HepG2 (cell line): ENCODE data around the gene UCHL3. TPM values are rescaled to one million over a fixed set of nuclear protein-coding genes. Genes with fewer than 3 reads are reported as not detected.

Experiments used
- ATAC-seq: fragments of 200-7000 bp; cut with Tn5 transposase; 3 replicates; pipeline ENCODE4 v1.9.1; 2020; ENCODE audit warnings: mild to moderate bottlenecking, moderate library complexity
- BruUV-seq: library from RNA; stranded (reverse); fragments of 400-500 nt; replicated peaks from 2 replicates; lab custom pipeline; 2021; lab: Mats Ljungman, UMichigan
- CTCF ChIA-PET: fragments of 300-600 bp; formaldehyde crosslinking; extraction: SDS; loops from one replicate; lab custom pipeline; 2021; ENCODE audit warnings: low total read pairs, inconsistent platforms, low intra/inter-chr PET ratio; lab: Yijun Ruan, JAX
- POLR2A ChIA-PET: fragments of 350-600 bp; sonication (Branson Sonifier 250); formaldehyde crosslinking; loops from one replicate; lab custom pipeline; 2020; ENCODE audit warnings: antibody characterized with exemption, inconsistent platforms; lab: Yijun Ruan, JAX
- DNase-seq: peaks from one replicate; pipeline ENCODE4 v3.0.0-alpha.2; 2015; ENCODE audit warnings: low spot score
- FAIRE-seq: peaks from 3 replicates; lab custom pipeline; 2011; peaks lifted over from hg19 to GRCh38; lab: Jason Lieb, UNC
- H2AFZ ChIP-seq: one replicate; pipeline ENCODE4 v1.6.1; 2011; ENCODE audit warnings: low read length, inconsistent platforms
- H3K27ac ChIP-seq: fragments of 300-600 bp; 3 replicates; pipeline ENCODE4 v1.8.0; 2011; ENCODE audit warnings: mixed run types, mild to moderate bottlenecking, mixed read lengths, low read length, inconsistent platforms; ENCODE audit not compliant: insufficient read depth; ENCODE audit errors: extremely low read length
- H3K27me3 ChIP-seq, 2 experiments: fragments of 200-600 bp in 1 of 2; 2 replicates in 1 of 2; 3 replicates in 1 of 2; pipeline versions ENCODE4 v1.6.0 to v1.8.0; 2011; ENCODE audit warnings: low read length in 2 of 2, mild to moderate bottlenecking in 2 of 2, moderate library complexity in 2 of 2, inconsistent platforms in 1 of 2; ENCODE audit not compliant: insufficient read depth in 2 of 2, control insufficient read depth in 1 of 2
- H3K36me3 ChIP-seq, 2 experiments: fragments of 200-600 bp in 1 of 2; replicated peaks in 1 of 2; 2 replicates in 1 of 2; 3 replicates in 1 of 2; pipeline versions ENCODE4 v1.5.1 to v1.8.0; 2011; ENCODE audit warnings: low read length in 2 of 2, inconsistent platforms in 1 of 2; ENCODE audit not compliant: insufficient read depth in 2 of 2, control insufficient read depth in 1 of 2
- H3K4me1 ChIP-seq: 2 replicates; pipeline ENCODE4 v1.5.1; 2012; ENCODE audit warnings: low read length, inconsistent platforms; ENCODE audit not compliant: insufficient read depth
- H3K4me2 ChIP-seq: 2 replicates; pipeline ENCODE4 v1.6.0; 2011; ENCODE audit warnings: low read depth, low read length, inconsistent platforms
- H3K4me3 ChIP-seq, 3 experiments: fragments of 200-600 bp in 1 of 3; sonication (generic), shearing (Covaris generic) in 1 of 3; replicated peaks in 1 of 3; 2 replicates each; pipeline ENCODE4 v1.5.1; 2011 to 2016; ENCODE audit warnings: low read length in 3 of 3, inconsistent platforms in 2 of 3, low read depth in 2 of 3, mild to moderate bottlenecking in 2 of 3, control low read depth in 1 of 3, mixed read lengths in 1 of 3; ENCODE audit not compliant: insufficient read depth in 1 of 3
- H3K79me2 ChIP-seq: one replicate; pipeline ENCODE4 v1.6.1; 2011; ENCODE audit warnings: low read length, inconsistent platforms; ENCODE audit not compliant: insufficient read depth
- H3K9ac ChIP-seq: 2 replicates; pipeline ENCODE4 v1.6.0; 2011; ENCODE audit warnings: mild to moderate bottlenecking, low read depth, low read length, inconsistent platforms; ENCODE audit not compliant: insufficient read depth
- H3K9me3 ChIP-seq: 2 replicates; pipeline ENCODE4 v1.5.1; 2012; ENCODE audit warnings: mild to moderate bottlenecking, low read length
- H4K20me1 ChIP-seq: 2 replicates; pipeline ENCODE4 v1.6.0; 2011; ENCODE audit warnings: inconsistent platforms, mild to moderate bottlenecking, low read length, moderate library complexity; ENCODE audit not compliant: insufficient read depth
- CSRNP1 ChIP-seq: sonication (generic); formaldehyde crosslinking; IDR thresholded peaks from 2 replicates; pipeline ENCODE4 v1.8.1; 2023; ENCODE audit warnings: mild to moderate bottlenecking, missing genetic modification reagents
- DRAP1 ChIP-seq: IDR thresholded peaks from 2 replicates; pipeline ENCODE4 v1.6.1; 2016; ENCODE audit warnings: missing genetic modification reagents, missing compliant biosample characterization
- MAFG ChIP-seq: sonication (generic); formaldehyde crosslinking; IDR thresholded peaks from 2 replicates; pipeline ENCODE4 v1.5.1; 2020; ENCODE audit warnings: mild to moderate bottlenecking, missing genetic modification reagents
- MED1 ChIP-seq: sonication (generic); formaldehyde crosslinking; IDR thresholded peaks from 2 replicates; pipeline ENCODE4 v1.4.0; 2020; ENCODE audit warnings: missing genetic modification reagents
- MIER2 ChIP-seq: IDR thresholded peaks from 2 replicates; pipeline ENCODE4 v1.6.1; 2016; ENCODE audit warnings: missing biosample characterization, missing genetic modification reagents
- POLR2A ChIP-seq, 2 experiments: IDR thresholded peaks; 2 replicates each; pipeline ENCODE4 v1.6.1; 2011; ENCODE audit warnings: low read depth in 2 of 2, low read length in 2 of 2, mild to moderate bottlenecking in 1 of 2, moderate library complexity in 1 of 2; ENCODE audit not compliant: insufficient read depth in 1 of 2
- POLR2AphosphoS5 ChIP-seq: IDR thresholded peaks from 2 replicates; pipeline ENCODE4 v1.6.1; 2012; ENCODE audit warnings: low read depth, low read length
- TEF ChIP-seq: sonication (generic); formaldehyde crosslinking; IDR thresholded peaks from 2 replicates; pipeline ENCODE4 v1.5.0; 2020; ENCODE audit warnings: missing genetic modification reagents
- THRA ChIP-seq: sonication (generic); formaldehyde crosslinking; IDR thresholded peaks from 2 replicates; pipeline ENCODE4 v1.4.0; 2020; ENCODE audit warnings: missing genetic modification reagents, borderline replicate concordance
- WGBS: methylation state at CpG from one replicate; pipeline ENCODE4 v1.1.6; 2017; ENCODE audit warnings: low lambda C conversion rate; 5-methylcytosine and 5-hydroxymethylcytosine counted together
- in situ Hi-C: cut with HindIII; loops from 2 replicates; pipeline ENCODE4 v1.10.0; 2017; ENCODE audit warnings: low pct_unique_long_range_greater_than_20kb; ENCODE audit not compliant: extremely low pct_ligation_motif_present
- intact Hi-C: fragments of 100-400 bp; cut with micrococcal nuclease; formaldehyde crosslinking; loops from one replicate; pipeline ENCODE4 v1.10.0; 2022; ENCODE audit not compliant: unreplicated experiment
- polyA plus RNA-seq, 8 experiments: library from polyadenylated mRNA; depleted of rRNA in 3 of 8; stranded (reverse) in 7 of 8; unstranded in 1 of 8; fragments of >200 nt; fragmentation: Illumina TruSeq in 4 of 8; extraction: Trizol in 4 of 8; gene quantifications; 2 replicates each; pipeline versions ENCODE4 v1.2.1 to v1.2.3, GENCODE V29; 2011 to 2016; ENCODE audit warnings: low read depth in 4 of 8, missing spikeins in 1 of 8, mixed read lengths in 1 of 8; ENCODE audit not compliant: insufficient read depth in 1 of 8
- total RNA-seq, 5 experiments: library from RNA; depleted of rRNA; stranded (reverse); fragments of >200 nt; fragmentation: Illumina TruSeq; extraction: Trizol; gene quantifications; 2 replicates each; pipeline ENCODE4 v1.2.3, GENCODE V29; 2016; ENCODE audit warnings: low read depth in 1 of 5

UCHL3 gene
- total and polyA plus RNA-seq, 2 of the 13 experiments (the other 11 are each of a cell fraction or from before 2014, with no cell fraction given): 36.2 to 93.3 TPM

- Histone ChIP-seq H3K9me3 (no peaks in the 10 kb centered on the region), H3K4me1 (no peaks in the 10 kb centered on the region; the same call in 1 of the 2 replicates), H4K20me1 (no peaks in the 10 kb centered on the region), H3K27ac (no peak overlapping the region), H3K79me2 (no peaks in the 10 kb centered on the region), H3K4me3 (peak overlapping the region in 1 of 3 experiments; percentile 57; a peak in 1 of 6 replicates), H3K4me2 (peak overlapping the region; percentile 76), H2AFZ (no peak overlapping the region), H3K36me3 (no peaks in the 10 kb centered on the region), H3K9ac (no peak overlapping the region), H3K27me3 (no peaks in the 10 kb centered on the region; a peak in 1 of 5 replicates)
- ChIA-PET POLR2A (no interaction called here), CTCF (no interaction called here)
- intact Hi-C loops (no loop called here), in situ Hi-C loops (no loop called here)
- ATAC-seq (peak; percentile 76), DNase-seq (no peak), FAIRE-seq (no peak)
- TF ChIP-seq CSRNP1 (CRISPR knock-in tag): peak; percentile 31; the same call in 1 of the 2 replicates
- TF ChIP-seq POLR2A (IDR thresholded peaks at IDR 0.05; ENCODE audit: insufficient read depth in 1 of 2, low read depth in 2 of 2, low read length in 2 of 2): peak in 1 of 2 experiments; percentile 45; a peak in 1 of 4 replicates
- TF ChIP-seq MED1: no peak
- TF ChIP-seq POLR2AphosphoS5: 0 out of 2 replicates have a peak, but pooled peaks have one; percentile 35
- TF ChIP-seq MAFG (CRISPR knock-in tag): no peak
- TF ChIP-seq THRA: no peak
- peak; percentile 43; the same call in 1 of the 2 replicates for TF ChIP-seq DRAP1 (CRISPR knock-in tag)
- no peak for TF ChIP-seq TEF (CRISPR knock-in tag)
- TF ChIP-seq MIER2: no peak
- 62% methylated on average over 5 of the region's 10 CpGs for WGBS
- no TSS peak for BruUV-seq
Observed at GRCh38 chr13:75507027-75508001, 42.3 kb upstream of the UCHL3 start.
